D721Med (cell line): Measurements from ENCODE around the gene SELE.
A peak's percentile ranks its signal among the peaks of the same experiment; 100 is the strongest.

Experiments
- DNase-seq: peaks from one replicate; pipeline ENCODE4 v3.0.0; 2011; ENCODE audit warnings: low spot score; ENCODE audit not compliant: insufficient read length
- FAIRE-seq: peaks from 2 replicates; lab custom pipeline; 2011; peaks lifted over from hg19 to GRCh38; lab: Jason Lieb, UNC
- CTCF ChIP-seq: IDR thresholded peaks from 2 replicates; pipeline ENCODE4 v1.5.1; 2012; ENCODE audit warnings: mild to moderate bottlenecking, control low read depth; ENCODE audit not compliant: insufficient read depth; ENCODE audit errors: missing control alignments

Gene SELE

DNA sequence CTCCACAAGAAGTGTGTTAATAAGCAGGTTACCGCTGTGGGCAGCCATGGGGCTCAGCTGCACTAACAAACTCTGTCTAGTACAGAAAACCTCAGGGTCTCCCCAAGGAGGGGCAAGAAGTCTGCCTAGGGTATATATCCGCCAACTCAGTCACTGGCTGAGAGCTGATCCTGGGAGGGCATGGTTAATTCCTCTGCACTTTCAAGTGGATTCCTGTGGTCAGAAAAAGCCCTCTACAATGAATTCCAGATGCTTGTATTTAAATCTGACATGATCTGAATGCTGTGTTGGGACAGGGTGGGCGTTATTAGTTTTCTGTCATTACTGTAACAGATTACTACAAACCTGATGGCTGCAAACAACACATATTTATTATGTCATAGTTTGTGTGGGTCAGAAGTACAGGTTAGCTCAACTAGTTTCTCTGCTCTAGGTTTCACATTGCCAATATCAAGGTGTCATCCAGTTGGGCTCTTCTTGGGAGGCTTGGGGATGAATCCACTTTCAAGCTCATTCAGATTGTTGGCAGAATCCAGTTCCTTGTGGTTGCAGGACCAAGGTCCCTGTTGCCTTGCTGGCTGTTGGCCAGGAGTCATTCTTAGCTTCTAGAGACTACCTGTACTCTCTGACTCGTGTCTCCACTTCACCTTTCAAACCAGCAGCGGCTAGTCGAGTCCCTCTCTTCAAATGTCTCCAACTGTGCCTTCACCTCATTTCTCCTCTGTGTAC, 8.0 kb upstream of the SELE start:
- DNase-seq, result no peak
- TF ChIP-seq CTCF, result no peak
- FAIRE-seq, result no peak

DNA sequence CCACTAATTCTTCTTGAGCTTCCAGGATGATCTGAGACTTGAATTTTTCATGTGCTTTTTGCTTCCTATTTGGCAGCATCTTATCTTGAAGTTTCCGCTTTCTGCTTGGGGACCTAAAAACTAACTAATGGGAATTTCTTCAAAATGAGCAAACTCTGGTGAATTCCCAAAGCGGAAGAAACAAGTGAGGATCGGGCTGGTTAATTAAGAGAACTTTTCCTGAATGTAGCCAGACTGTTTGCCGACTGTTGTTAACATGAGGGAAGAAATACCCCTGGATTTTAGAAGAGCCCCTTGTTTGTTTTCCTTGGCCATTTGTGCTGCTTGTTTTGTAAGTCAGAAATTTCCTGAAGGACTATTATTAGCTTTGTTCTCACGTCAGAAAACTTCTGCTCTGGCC, 6.1 kb upstream of the SELE start:
- no peak for DNase-seq
- TF ChIP-seq CTCF, result no peak
- FAIRE-seq, result no peak

DNA sequence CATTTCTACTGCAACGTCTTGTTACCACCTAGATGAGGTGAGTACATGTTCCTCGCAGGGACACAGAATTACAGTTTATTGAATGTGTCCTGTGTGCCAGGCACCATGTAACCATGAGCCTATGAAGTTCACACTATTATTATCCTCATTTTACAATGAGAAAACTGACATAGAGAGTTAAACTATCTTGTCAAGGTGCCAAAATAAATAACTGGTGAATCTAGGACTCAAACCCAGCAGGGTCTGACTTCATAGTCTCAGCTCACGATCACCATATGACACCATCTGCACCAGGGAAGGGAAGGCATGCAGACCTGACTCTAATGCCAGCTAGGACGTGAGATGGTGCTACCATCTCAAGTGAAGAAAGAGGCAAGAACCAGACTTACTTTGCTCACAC, 2.4 kb downstream of the SELE start:
- FAIRE-seq, result no peak
- no peak for DNase-seq
- no peak for TF ChIP-seq CTCF

- FAIRE-seq, result no peak
- no peak for TF ChIP-seq CTCF
Observed at GRCh38 chr1:169729991-169730390, 3.9 kb downstream of the SELE start.

GRCh38 chr1:169727307-169727706, 6.6 kb downstream of the SELE start:
- DNase-seq (no peak), FAIRE-seq (peak; percentile 58)
- no peak for TF ChIP-seq CTCF

More at GRCh38 chr1:169729991-169730390, 3.9 kb downstream of the SELE start:
- no peak for DNase-seq

GRCh38 chr1:169726851-169727250, 7.0 kb downstream of the SELE start:
- no peak for FAIRE-seq
- no peak for DNase-seq
- TF ChIP-seq CTCF, result no peak

DNA sequence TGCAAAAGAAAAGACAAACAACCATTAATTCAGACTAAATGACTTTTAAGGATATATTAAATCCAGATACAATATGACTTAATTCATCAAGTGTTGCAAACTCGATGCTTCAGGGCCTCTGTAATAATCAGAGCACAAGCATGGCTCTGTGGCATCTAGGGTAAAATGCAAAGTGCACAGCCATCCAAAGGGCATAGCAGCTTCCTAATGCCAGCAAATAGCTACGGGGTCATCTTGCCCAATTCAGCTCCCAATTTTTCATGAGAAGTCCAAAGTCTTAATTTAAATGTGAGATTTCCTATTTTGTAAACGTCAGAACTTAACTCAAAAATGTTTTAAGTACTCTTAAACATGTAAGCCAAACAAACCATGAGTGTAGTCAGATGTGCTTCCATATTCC, 7.9 kb downstream of the SELE start:
- no peak for TF ChIP-seq CTCF
- FAIRE-seq (no peak), DNase-seq (no peak)
